Fibroblast of lung (primary cell): ENCODE measurements around the gene C17orf107.

Experiments used
- EZH2 ChIP-seq: IDR thresholded peaks from 2 replicates; pipeline ENCODE4 v1.5.1; 2012; ENCODE audit warnings: low read length, control low read depth, mild to moderate bottlenecking; ENCODE audit errors: missing control alignments
- TF ChIP-seq, protein P1 (sequence below), 2 donors: IDR thresholded peaks in 1 of 2; conservative IDR thresholded peaks in 1 of 2; 1 replicate in 1 of 2; 2 replicates in 1 of 2; pipeline ENCODE4 v1.5.1; 2011 to 2012; ENCODE audit warnings: low read length in 2 of 2, control low read depth in 1 of 2, inconsistent platforms in 1 of 2, low read depth in 1 of 2, mild to moderate bottlenecking in 1 of 2

DNA sequence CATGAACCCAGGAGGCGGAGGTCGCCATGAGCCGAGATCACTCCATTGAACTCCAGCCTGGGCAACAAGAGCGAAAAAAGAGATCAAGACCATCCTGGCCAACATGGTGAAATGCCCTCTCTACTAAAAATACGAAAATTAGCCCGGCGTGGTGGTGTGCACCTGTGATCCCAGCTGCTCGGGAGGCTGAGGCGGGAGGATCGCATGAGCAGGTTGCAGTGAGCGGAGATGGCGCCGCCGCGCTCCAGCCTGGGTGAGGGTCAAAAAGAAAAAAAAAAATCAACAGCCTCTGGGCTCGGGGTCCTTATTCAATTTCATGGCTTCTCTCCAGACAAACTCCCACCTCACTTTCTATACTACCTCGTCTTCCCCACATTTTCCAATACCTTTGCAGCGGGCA, 29.5 kb downstream of the C17orf107 start:
- TF ChIP-seq, protein P1, sequence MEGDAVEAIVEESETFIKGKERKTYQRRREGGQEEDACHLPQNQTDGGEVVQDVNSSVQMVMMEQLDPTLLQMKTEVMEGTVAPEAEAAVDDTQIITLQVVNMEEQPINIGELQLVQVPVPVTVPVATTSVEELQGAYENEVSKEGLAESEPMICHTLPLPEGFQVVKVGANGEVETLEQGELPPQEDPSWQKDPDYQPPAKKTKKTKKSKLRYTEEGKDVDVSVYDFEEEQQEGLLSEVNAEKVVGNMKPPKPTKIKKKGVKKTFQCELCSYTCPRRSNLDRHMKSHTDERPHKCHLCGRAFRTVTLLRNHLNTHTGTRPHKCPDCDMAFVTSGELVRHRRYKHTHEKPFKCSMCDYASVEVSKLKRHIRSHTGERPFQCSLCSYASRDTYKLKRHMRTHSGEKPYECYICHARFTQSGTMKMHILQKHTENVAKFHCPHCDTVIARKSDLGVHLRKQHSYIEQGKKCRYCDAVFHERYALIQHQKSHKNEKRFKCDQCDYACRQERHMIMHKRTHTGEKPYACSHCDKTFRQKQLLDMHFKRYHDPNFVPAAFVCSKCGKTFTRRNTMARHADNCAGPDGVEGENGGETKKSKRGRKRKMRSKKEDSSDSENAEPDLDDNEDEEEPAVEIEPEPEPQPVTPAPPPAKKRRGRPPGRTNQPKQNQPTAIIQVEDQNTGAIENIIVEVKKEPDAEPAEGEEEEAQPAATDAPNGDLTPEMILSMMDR (conservative IDR thresholded peaks at IDR 0.05 in 1 of 2, IDR thresholded peaks at IDR 0.05 in 1 of 2; ENCODE audit: low read depth in 1 of 2, low read length in 2 of 2) = no peak
- no peak for TF ChIP-seq EZH2
